ENCODE data around the gene PRM2. TPM values are rescaled to one million over a fixed set of nuclear protein-coding genes. Genes with fewer than 3 reads are reported as not detected.
A peak's percentile ranks its signal among the peaks of the same experiment; 100 is the strongest.

The PRM2 gene
- total and polyA plus RNA-seq, 8 donors, result not detected

DNA sequence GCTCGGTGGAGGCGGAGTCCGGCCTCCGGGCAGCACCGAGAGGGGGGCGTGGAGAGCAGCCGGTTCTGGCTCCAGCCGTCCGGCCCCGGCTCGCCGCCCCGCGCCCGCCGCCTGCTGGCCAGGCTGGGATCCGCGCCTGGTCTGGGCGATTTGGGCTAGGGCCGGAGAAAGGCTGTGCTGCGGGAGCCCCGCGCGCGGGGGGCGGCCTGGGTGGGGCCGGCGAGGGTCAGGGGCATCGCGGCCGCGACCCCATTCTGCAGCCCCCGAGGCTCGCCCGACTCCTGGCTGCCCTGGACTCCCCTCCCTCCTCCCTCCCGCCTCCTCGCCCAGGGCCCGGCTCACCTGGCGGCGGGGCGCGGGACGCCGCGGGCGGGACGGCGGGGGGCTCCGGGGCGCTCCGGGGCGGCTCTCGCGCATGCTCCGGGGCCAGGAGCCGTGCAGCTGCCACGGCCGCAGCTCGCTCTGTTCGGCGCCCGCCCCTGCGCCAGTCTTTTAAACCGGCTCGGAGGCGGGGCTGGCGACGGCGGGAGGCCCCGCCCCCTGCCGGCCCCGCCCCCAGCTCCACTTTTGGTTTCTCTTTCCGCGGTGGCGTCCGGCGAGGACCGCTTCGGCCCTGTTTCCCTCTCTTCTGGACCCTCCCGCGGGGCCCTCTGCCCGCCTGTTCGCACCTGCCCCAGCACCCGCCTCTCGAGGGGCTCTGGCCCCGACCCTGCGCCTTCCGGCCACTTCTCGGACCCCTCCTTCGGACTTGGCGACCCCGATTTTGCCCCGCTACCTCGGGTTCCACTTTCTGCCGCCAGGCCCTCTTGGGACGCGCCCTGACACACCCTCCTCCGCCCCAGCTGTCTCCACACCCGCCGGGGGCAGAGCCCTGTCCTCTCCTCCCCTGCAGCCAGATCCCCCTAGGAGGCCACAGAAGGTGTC, 20.3 kb downstream of the PRM2 start, which contains the start of gene SOCS1:
Gene SOCS1, minus strand, starts transcription at position 468 of the 924 bp plus-strand sequence. CDS start 726 bp downstream, outside the sequence.
- peak within 1 kb of the TSS; percentile 96 for H3K27ac ChIP-seq
- TF ChIP-seq, protein P1, sequence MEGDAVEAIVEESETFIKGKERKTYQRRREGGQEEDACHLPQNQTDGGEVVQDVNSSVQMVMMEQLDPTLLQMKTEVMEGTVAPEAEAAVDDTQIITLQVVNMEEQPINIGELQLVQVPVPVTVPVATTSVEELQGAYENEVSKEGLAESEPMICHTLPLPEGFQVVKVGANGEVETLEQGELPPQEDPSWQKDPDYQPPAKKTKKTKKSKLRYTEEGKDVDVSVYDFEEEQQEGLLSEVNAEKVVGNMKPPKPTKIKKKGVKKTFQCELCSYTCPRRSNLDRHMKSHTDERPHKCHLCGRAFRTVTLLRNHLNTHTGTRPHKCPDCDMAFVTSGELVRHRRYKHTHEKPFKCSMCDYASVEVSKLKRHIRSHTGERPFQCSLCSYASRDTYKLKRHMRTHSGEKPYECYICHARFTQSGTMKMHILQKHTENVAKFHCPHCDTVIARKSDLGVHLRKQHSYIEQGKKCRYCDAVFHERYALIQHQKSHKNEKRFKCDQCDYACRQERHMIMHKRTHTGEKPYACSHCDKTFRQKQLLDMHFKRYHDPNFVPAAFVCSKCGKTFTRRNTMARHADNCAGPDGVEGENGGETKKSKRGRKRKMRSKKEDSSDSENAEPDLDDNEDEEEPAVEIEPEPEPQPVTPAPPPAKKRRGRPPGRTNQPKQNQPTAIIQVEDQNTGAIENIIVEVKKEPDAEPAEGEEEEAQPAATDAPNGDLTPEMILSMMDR (IDR thresholded peaks at IDR 0.05), result peak; percentile 89 to 91
- H3K4me1 ChIP-seq, result peaks cover 25 to 57% of the 10 kb centered on the region in 2 donors
- DNase-seq (peak; percentile 89 to 97 (median 91)), ATAC-seq (peak; percentile 77)
- intact Hi-C loops (cut with DNase I), result loop anchor here in 1 of 2 donors (2.0 to 10.0 kb wide), 2 partner anchors 141 to 285 kb away; no protein-coding TSS in a partner anchor
- peaks cover 0 to 7% of the 10 kb centered on the region in 2 donors for H3K27me3 ChIP-seq
- peak within 1 kb of the TSS; percentile 74 to 92 for H3K4me3 ChIP-seq
- H3K9me3 ChIP-seq, result no peaks in the 10 kb centered on the region
- peaks cover 0 to 31% of the 10 kb centered on the region in 2 donors for H3K36me3 ChIP-seq

DNA sequence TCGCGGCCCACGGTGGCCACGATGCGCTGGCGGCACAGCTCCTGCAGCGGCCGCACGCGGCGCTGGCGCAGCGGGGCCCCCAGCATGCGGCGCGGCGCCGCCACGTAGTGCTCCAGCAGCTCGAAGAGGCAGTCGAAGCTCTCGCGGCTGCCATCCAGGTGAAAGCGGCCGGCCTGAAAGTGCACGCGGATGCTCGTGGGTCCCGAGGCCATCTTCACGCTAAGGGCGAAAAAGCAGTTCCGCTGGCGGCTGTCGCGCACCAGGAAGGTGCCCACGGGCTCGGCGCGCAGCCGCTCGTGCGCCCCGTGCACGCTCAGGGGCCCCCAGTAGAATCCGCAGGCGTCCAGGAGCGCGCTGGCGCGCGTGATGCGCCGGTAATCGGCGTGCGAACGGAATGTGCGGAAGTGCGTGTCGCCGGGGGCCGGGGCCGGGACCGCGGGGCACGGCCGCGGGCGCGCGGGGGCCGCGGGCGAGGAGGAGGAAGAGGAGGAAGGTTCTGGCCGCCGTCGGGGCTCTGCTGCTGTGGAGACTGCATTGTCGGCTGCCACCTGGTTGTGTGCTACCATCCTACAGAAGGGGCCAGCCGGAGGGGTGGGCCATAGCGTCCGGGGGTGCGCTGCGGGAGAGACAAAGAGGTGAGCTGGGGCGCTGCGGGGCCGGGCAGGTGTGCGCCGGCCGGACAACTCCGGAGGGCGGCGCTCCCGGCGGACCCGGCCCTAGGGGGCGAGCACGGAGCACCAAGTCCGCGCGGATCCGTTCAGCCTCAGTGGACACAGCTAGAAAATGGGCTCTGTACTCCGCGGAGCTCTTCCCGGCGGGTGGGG, 21.2 kb downstream of the PRM2 start:
- TF ChIP-seq, protein P1 (IDR thresholded peaks at IDR 0.05), result peak in 1 of 2 donors; percentile 15
- no peak for ATAC-seq

DNA sequence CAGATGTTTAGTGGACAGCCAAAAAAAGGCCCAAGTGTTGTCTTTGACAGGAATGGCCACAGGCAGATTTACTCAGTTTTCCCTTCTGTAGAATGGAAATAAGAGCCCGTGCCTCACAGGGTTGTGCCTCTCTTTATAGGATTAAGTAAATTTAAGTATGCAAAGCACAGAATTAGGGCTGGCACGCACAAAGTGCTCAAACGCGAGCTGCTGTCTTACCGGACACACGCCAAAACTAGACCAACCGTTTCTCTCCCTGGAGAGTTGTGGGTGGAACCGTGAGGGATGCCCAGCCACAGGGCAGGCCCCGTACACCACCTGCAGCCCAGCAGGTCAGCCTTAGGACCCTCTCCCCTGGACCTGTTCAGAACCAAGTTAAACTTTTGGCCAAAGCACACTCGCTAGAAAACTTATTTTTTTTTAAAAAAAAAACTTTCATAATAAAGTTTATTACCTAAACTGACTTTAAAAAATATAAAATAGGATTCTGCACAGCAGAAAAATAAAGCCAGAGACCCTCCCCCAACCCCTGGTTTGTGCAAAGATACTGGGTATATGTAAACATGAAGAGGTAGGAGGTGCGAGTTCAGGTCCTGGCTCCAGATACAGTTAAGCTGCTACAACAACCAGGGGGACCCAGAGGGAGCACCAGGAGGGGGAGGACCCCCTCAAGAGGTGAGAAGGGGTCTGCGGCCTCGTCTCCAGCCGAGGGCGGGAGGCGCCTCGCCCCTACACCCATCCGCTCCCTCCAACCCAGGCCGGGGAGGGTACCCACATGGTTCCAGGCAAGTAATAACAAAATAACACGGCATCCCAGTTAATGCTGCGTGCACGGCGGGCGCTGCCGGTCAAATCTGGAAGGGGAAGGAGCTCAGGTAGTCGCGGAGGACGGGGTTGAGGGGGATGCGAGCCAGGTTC, 22.0 kb downstream of the PRM2 start:
- Histone ChIP-seq H3K27ac (peak overlapping the region; percentile 96), H3K4me1 (peaks cover 23 to 55% of the 10 kb centered on the region in 2 donors), H3K36me3 (peaks cover 0 to 31% of the 10 kb centered on the region in 2 donors), H3K9me3 (no peaks in the 10 kb centered on the region), H3K4me3 (peak overlapping the region; percentile 74 to 92), H3K27me3 (peaks cover 0 to 7% of the 10 kb centered on the region in 2 donors)
- DNase-seq (peak in 1 of 4 donors; percentile 34), ATAC-seq (no peak)
- intact Hi-C loops (cut with DNase I), result loop anchor here in 1 of 2 donors (10.0 kb wide), 1 partner anchor 139 kb away; no protein-coding TSS in a partner anchor
- TF ChIP-seq, protein P1 (IDR thresholded peaks at IDR 0.05), result no peak

More for the DNA sequence above, 21.2 kb downstream of the PRM2 start:
- Histone ChIP-seq H3K27me3 (peaks cover 0 to 7% of the 10 kb centered on the region in 2 donors), H3K27ac (peak overlapping the region; percentile 96), H3K36me3 (peaks cover 0 to 31% of the 10 kb centered on the region in 2 donors), H3K9me3 (no peaks in the 10 kb centered on the region), H3K4me1 (peaks cover 25 to 57% of the 10 kb centered on the region in 2 donors), H3K4me3 (peak overlapping the region; percentile 74 to 92)
- intact Hi-C loops (cut with DNase I), result loop anchor here in 1 of 2 donors (10.0 kb wide), 1 partner anchor 140 kb away; no protein-coding TSS in a partner anchor
- peak in 3 of 4 donors; percentile 55 to 88 (median 62) for DNase-seq

Data from left lung (tissue), 10 donors.